Pulmonary artery endothelial cell (primary cell): ENCODE results near the gene UBA7. TPM values are rescaled to one million over a fixed set of nuclear protein-coding genes. Genes with fewer than 3 reads are reported as not detected.
"Not testable (repeated sequence)": the region's sequence is repeated elsewhere in the genome, so short reads cannot be mapped to it uniquely, and the experiment has no call there.

Source experiments
- DNase-seq: peaks from one replicate; pipeline ENCODE4 v3.0.0-alpha.2; 2011; ENCODE audit warnings: low read depth, low spot score
- total RNA-seq: library from RNA; depleted of rRNA; stranded (reverse); fragments of >200 nt; gene quantifications from 2 replicates; pipeline ENCODE4 v1.2.3, GENCODE V29; 2014

The UBA7 gene, protein sequence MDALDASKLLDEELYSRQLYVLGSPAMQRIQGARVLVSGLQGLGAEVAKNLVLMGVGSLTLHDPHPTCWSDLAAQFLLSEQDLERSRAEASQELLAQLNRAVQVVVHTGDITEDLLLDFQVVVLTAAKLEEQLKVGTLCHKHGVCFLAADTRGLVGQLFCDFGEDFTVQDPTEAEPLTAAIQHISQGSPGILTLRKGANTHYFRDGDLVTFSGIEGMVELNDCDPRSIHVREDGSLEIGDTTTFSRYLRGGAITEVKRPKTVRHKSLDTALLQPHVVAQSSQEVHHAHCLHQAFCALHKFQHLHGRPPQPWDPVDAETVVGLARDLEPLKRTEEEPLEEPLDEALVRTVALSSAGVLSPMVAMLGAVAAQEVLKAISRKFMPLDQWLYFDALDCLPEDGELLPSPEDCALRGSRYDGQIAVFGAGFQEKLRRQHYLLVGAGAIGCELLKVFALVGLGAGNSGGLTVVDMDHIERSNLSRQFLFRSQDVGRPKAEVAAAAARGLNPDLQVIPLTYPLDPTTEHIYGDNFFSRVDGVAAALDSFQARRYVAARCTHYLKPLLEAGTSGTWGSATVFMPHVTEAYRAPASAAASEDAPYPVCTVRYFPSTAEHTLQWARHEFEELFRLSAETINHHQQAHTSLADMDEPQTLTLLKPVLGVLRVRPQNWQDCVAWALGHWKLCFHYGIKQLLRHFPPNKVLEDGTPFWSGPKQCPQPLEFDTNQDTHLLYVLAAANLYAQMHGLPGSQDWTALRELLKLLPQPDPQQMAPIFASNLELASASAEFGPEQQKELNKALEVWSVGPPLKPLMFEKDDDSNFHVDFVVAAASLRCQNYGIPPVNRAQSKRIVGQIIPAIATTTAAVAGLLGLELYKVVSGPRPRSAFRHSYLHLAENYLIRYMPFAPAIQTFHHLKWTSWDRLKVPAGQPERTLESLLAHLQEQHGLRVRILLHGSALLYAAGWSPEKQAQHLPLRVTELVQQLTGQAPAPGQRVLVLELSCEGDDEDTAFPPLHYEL
- total RNA-seq, result 29.5 and 42.2 TPM in 2 replicates

DNA sequence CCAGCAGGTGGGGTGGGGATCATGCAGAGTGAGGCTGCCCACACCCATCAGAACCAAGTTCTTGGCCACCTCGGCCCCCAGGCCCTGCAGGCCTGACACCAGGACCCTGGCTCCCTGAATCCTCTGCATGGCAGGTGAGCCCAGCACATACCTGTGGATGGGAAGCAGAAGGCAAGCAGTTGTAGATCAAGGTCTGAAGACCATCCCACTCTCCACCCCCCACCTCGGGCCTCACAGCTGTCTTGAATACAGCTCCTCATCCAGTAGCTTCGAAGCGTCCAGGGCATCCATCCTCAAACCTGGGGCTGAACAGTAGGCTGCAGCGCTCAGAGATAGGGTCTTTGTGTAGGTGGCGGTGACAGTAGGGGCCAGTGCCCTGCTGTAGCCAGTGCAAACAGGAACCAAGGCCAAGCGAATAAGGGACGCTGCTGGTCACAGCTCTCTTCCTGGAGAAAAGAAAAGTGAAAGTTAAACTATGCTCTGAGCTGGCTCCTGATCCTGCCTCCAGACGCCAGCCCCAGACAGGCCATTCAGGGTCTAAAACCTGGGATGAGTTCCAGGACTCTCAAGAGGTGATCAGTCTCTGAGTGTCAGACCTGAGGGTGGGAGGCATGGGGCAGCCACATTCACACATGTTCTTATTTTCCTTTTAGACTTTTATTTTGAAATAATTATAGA, at the start of gene UBA7:
TSS of gene UBA7 (minus strand) at position 457 of the 678 bp plus-strand sequence. CDS start at position 291, 166 bp downstream.
- no peak for DNase-seq

DNA sequence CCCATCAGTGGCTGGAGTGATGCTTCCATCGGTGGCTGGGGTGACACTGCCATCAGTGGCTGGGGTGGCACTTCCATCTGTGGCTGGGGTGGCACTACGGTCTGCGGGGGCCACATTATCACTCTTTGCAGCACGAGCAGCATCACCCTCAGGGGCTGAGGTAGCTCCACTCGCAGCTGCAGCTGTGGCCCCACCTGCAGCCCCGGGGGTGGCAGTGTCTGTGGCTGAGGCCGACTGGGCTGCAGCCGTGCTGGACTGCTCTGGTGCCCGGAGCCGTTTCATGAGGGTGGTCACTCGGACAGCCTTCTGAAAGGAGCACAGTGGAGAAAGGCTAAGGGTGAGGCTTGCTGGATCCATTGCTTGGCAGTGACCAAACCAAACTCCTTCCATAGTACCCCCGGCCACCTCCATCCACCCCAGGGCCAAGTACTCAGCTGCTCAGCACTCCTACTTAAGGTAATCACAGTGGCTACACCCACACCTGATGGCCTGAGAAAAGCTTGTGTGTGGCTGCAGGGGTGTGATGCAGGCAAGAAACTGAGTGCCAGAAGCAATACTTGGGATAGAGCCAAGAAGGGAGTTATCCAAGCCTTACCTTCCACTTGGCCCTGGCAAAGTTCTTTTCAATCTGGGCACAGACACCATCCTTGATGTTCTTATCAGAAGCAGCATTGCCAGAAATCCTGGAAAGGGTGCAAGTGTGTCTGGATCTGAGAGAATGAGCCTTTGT, 46.0 kb upstream of the UBA7 start:
- no peak for DNase-seq

DNA sequence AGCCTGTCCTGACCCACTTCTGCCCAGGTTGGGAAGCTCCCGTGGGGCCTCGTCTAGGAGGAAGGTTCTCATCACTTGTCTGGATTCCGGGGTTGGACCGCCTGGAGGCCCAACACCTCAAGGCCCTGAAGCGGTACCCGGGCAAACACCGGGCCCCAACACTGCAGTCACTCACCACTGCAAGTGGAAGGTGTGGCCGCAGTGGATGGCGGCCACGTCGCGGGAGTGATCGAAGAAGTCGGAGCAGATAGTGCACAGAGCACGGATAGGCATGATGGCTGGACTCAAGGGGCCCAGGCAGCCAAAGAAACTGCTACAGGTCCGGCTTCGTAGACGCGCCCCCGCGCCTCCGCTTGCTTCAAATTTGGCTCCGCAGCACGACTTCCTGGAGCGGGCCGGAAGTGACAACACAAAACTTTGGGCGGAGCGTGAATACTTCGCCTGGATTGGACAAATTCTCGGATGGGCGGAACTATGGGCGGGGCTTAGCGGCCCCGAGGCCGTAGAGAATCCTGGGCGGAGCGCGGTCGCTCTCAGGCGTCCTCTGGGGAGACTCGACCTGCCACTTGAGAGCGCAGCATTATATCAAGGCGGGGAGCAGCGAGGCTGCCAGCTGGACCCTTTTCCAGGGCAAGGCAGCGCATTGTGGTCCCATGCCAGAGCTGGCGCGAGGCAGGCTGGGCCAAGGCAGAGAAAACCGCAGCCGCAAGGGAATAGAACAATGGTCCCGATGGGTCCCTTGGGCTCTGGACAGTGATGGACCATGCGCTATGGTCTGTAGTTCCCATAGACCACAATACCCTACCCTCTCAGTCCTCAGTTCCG, 42.6 kb upstream of the UBA7 start, which contains the start of gene TRAIP:
TSS of gene TRAIP (minus strand) at position 384 of the 825 bp plus-strand sequence. CDS start at position 273, 111 bp downstream.
- DNase-seq, result peak; percentile 60

DNA sequence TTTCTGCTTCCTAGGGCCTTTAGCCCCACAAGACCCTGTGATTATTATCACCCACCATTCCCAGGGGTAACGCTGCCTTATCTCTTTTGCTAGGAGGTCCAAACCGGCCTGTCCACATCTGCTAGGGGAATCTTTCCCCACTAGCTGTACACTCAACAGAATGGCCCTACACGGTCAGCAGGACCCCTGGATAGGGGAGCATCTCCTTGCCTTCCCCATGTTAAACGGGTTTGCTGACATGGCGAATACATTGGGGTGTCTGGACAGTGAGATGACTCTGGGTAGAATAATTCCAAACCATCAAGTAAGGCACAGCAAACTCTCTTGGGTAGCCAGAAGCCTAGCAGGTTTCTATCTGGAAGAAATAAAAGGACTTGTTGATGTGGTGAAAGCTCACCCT, 41.9 kb upstream of the UBA7 start:
- no peak for DNase-seq

DNA sequence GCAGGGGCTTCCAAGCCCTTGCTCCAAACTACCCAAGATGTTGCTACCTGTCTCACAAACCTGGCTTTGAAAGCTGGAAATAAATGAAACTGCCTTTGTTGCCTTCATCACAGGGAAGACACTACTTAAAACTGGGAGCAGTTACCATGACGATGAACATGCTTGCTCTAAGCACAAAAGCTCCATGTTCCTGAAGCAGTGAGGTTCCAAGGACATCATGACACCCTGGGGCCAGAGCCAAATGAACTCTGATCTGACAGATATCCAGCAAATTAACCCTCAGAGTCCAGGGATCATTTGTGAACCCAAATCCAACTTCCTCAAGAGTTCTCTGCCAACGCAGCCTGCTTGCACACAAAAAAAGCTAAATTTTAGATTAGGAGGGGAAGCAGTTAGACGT, 31.9 kb upstream of the UBA7 start:
- DNase-seq, result no peak

DNA sequence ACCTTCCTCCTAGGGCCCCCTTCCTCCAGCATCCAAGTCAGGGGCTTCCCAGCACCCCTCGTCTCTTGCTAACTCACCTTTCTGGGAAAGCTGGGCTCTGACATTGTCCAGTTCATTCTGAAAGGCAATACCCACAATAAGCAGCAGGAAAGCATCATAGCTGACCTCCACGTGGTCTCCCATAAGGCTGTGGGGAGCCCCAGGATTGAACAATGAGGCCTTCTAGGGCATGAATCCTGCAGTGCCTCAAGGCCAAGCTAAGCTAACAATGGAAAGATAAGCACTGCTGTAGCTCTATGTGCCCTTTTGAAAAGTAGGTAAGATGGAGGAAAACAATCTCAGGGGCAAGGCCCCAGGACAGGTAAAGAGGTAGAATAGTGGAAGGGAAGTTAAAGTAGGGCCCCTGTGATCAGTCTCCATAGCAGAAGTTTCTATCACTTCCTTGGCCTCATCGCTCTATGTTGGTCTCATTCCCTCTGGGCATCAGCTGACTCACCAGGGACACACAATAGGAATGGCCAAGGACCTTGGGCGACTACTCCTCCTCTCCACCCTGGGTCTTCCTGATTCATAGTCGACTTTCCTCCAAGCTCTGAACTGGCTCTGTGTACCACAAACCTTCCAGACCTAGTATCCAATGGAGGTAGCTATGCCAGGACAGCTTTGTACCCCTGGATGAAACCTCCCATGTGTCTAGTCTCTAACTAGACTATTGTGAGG, 30.9 kb upstream of the UBA7 start:
- no peak for DNase-seq

DNA sequence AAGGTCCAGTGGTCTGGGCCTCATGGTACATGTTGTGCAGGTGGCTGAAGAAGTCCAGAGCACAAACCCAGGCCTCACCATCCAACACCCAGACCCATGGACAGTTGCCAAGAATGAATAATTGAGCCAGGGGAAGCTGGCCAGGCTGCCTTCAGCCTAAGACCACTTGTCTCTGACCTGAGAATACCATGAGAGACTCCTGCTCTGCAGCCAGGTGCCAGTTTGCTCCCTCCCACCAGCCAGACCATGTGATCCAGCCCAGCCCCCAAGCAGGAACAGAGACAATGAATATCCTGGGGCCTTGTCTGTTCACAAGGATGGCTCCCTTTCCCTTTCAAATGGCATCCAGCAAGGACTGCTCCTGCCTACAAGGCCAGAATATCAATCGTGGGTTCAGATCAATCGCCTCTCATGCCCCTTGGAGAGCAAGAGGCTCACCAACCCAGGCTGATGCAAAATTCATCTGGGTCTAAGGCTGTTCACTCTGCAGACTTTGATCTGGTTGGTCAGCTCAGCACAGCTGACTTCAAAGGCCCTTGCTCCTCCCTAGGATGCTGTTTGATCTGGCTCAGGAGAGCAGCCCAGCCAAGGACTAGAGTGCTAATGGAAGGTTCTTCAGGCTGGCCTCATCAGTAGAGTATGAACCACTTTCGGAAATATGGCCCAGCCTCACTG, 29.2 kb upstream of the UBA7 start:
- DNase-seq, result no peak

DNA sequence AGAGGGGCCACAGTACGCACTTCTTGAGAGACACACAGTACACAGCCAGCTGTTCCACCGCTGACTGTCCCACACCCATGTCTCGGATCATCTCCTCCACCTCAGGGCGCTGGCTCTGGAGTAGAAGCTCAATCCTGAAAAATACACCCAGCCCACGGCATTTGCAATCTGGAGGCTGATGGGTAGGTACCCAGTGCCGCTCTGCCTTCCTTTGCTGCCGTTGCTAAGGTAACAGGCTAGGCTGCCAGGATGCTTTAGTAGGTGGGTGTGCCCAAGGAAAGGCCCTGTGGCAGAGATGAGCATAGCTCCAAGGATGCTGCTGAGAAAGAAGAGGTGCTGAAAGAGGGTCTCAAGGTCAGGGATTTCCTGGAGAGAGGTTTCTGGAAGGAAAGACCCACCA, 28.1 kb upstream of the UBA7 start:
- DNase-seq, result no peak

DNA sequence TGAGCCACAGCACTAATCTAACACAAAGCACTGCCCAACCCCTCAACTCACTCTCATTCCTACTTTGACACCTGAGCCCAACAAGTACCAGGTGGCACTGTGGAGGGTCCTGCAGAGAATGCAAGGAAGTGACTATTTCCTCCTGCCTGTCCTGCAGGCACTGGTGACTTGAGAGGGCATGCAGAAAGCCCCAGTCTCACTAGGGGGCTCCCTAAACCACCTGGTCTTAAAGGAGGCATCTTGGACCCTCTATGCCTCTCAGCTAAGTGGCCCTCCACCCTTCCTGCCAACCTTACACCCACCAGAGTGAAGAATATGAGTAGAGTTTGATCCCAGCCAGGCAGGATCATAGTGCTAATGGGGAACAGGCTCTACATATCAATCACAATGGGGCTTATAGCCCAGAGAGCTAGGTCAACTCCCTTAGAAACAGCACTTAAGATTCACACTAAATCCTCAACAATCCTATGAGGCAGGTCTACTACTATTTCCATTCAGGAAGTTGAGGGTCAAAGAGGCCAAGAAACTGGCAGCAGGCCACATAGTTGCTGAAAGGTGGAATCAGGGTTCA, 27.5 kb upstream of the UBA7 start:
- DNase-seq, result no peak

DNA sequence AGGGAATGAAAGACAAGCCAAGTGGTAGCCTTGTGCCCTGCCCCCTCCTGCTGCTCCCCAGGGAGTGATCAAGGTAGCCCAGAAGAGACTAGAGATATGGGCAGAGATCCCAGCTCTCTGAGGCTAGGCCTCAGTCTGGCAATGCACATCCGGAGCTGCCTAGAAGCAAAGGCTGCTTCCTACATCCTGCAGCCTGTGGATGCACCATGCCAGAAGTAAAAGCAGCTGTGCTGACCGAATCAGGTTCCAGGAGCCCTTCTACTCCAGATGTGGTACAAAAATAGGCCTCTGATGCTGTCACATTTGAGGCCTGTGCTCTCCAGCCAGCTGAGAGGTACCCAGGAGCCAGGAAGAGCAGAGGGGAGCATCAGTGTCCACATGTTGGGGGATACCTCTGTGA, 26.6 kb upstream of the UBA7 start:
- no peak for DNase-seq

DNA sequence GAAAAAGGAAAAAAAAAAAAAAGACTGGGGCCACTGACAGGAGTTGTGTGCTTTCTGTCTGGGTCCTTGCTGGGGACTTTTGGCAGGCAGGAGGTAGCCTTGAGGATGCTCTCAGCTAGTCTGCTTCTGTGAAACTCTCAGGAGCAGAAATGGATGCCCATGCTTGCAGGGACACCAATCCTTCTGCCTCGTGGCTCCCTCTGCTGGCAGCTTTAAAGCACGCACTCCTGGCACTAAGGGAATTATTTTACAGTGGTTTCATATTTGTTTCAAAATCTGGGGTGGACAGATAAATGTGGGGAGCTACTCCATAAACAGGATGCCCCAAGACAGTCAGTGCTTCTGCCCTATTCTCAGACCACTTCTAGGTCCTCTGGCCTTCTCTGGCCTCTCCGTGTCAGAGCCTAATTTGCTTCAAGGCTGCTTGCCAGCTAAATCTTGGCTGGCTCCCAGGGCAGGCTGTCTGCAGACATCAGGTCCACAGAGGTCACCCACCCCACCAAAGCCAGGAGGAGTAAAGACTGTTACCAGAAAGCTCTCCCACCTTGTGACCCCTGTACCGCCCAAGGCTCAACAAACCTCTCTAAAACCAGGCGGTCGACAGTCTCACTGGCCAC, 25.5 kb upstream of the UBA7 start:
- peak; percentile 50 for DNase-seq

DNA sequence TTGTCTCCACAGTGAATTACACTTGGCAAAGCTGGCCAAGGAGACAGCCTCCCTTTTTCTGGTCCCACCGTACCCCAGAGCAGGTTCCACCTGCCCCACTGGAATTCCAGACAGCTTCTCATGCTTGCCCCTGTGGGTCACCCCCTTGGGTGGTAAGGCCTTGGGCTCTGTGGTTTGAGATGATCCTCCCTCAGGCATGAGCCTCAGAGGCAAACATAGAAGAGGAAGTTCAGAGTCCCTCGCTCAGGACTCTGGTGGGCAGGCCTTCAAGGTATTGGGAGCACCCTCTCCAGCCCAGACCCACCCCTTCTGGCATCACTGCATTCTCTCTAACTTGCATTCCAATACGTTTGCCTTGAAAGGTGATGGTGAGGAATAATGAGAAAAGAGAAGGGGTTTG, 17.6 kb upstream of the UBA7 start:
- DNase-seq, result no peak

DNA sequence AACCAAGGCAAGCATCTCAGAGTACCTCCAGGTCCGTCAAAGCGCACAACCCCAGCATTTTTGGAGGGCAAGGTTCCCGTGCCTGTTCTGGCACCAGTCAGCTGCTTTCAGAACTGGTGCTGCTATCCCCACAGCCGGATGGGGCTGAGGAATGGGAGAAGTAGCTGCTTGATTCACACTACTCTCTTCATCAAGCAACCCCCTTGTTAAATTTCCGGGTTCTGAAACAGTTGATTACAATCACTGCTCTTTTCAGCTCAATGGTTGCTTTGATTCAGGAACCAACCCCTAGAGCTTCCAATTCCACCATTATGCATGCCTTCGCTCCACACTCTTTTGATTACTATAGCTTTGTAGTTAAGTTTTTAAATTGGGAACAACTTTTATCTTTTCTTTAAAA, 12.3 kb upstream of the UBA7 start:
- DNase-seq, result no peak

DNA sequence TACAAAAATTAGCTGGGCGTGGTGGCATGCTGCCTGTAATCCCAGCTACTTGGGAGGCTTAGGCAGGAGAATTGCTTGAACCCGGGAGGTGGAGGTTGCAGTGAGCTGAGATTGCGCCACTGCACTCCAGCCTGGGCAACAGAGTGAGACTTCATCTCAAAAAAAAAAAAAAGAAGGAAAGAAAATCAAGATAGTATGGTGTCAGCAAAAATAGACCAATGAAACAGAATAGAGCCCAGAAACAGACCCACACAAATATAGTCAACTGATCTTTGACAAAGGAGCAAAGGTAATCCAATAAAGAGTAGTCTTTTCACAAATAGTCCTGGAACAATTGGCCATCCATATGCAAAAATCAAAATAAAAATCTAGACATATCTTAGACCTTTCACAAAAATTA, 9.4 kb upstream of the UBA7 start:
- DNase-seq, result not testable (repeated sequence)

DNA sequence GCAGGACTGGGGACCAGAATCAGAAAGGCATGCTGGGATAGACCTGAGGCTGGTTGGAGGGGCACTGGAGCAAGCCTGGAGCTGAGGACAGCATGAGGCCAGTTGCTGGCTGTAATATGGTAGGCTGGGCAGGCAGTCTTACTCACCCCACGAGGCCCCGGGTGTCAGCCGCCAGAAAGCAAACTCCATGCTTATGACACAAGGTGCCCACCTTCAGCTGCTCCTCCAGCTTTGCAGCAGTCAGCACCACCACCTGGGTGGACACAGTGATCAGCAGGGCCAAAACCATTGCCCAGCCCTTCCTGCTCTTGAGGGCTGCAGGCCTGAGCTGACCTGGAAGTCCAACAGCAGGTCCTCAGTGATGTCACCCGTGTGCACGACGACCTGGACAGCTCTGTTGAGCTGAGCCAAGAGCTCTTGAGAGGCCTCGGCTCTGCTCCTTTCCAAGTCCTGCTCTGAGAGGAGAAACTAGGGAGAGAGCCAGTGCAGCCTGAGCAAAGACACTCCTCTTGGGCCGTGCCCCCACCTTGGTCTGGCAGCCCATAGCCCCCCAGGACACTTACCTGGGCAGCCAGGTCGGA, 747 bp downstream of the UBA7 start:
- DNase-seq, result no peak

DNA sequence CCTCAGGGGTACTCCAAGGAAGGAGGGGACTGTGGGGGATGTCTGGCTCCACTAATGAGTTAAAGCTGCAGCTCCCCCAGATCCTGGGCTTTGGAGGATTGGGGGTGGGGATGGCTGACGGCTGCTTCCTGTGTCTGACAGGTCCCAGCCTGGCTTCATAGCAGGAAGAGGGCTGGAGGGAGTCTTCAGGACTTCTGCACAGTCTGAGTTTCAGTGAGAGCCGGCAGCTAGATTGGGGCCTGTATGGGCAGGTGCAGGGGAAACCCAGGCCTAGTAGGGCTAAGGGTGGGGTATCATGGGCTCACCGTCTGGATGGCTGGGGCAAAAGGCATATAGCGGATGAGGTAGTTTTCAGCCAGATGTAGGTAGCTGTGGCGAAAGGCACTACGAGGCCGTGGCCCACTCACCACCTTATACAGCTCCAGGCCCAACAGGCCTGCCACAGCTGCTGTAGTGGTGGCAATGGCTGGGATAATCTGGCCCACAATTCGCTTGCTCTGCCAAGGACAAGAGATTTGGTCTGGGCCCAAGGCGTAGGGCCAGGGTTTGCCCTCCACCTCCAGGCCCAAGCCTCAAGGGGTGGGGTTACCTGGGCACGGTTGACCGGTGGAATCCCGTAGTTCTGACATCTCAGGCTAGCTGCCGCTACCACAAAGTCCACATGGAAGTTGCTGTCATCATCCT, 6.2 kb downstream of the UBA7 start:
- no peak for DNase-seq

DNA sequence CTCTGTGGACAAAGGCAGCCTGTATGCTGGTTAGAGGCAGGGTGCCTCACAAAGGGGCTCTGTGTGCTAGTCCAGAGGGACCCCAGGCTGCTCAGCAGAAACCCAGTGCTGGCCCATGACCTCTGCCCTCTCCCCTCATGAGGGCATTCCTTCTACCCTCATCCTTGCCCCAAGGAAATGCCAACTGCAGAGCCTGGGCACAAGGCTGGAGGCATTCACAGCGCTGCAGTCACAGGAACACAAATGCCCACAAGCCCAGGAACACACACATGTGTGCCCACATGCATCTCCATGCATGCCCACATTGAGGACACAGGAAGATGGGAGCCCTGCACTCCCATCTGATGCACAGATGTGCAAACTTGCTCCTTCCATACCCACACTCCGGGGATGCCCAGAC, 6.9 kb downstream of the UBA7 start:
- DNase-seq, result no peak
